Stimulated activated CD4-positive, alpha-beta T cell treated with anti-CD3 and anti-CD28 coated beads, Interleukin-15, amount 100 ng/mL, for 24 hours (primary cell): ENCODE measurements around the gene DIS3L2.
"Not testable (repeated sequence)": the region's sequence is repeated elsewhere in the genome, so short reads cannot be mapped to it uniquely, and the experiment has no call there.

Source experiments
- DNase-seq: peaks from one replicate; pipeline ENCODE4 v3.0.0-alpha.2; 2020

DIS3L2 gene

GRCh38 chr2:232336981-232337720 lies 375.6 kb downstream of the DIS3L2 start:
- DNase-seq, result no peak

- DNase-seq, result not testable (repeated sequence)
These were observed 376.7 kb downstream of the DIS3L2 start for GRCh38 chr2:232338094-232338758.

- no peak for DNase-seq
These were observed 377.2 kb downstream of the DIS3L2 start for GRCh38 chr2:232338759-232339106.

GRCh38 chr2:232339121-232340081 lies 377.9 kb downstream of the DIS3L2 start:
- DNase-seq, result no peak

- no peak for DNase-seq
These were observed 378.8 kb downstream of the DIS3L2 start for GRCh38 chr2:232340171-232340935.

- no peak for DNase-seq
These were observed 379.7 kb downstream of the DIS3L2 start for GRCh38 chr2:232341061-232341738.

- no peak for DNase-seq
These were observed 380.2 kb downstream of the DIS3L2 start for GRCh38 chr2:232341739-232342126.

- no peak for DNase-seq
These were observed 381.4 kb downstream of the DIS3L2 start for GRCh38 chr2:232342635-232343565.

GRCh38 chr2:232343821-232344220 lies 382.3 kb downstream of the DIS3L2 start:
- no peak for DNase-seq

- DNase-seq, result no peak
These were observed 383.7 kb downstream of the DIS3L2 start for GRCh38 chr2:232345251-232345650.

- no peak for DNase-seq
These were observed 385.9 kb downstream of the DIS3L2 start for GRCh38 chr2:232347369-232347768.

GRCh38 chr2:232348936-232349335 lies 387.4 kb downstream of the DIS3L2 start:
- no peak for DNase-seq

GRCh38 chr2:232349546-232349945 lies 388.0 kb downstream of the DIS3L2 start:
- no peak for DNase-seq

GRCh38 chr2:232349946-232350635 lies 388.6 kb downstream of the DIS3L2 start:
- DNase-seq, result no peak

- peak; percentile 22 for DNase-seq
These were observed 389.5 kb downstream of the DIS3L2 start for GRCh38 chr2:232350804-232351685.

- no peak for DNase-seq
These were observed 390.4 kb downstream of the DIS3L2 start for GRCh38 chr2:232351686-232352510.

- DNase-seq, result no peak
These were observed 391.1 kb downstream of the DIS3L2 start for GRCh38 chr2:232352511-232353091.

GRCh38 chr2:232353096-232353495 lies 391.6 kb downstream of the DIS3L2 start:
- no peak for DNase-seq
